ENCODE results near the gene SNTN. TPM values are rescaled to one million over a fixed set of nuclear protein-coding genes. Genes with fewer than 3 reads are reported as not detected.

Gene SNTN
- total RNA-seq, 1 experiment from 2014 or later: not detected

- H3K36me3 Mint-ChIP-seq (ENCODE audit: insufficient read depth, unreplicated experiment): no peaks in the 10 kb centered on the region
- H3K27me3 Mint-ChIP-seq (ENCODE audit: unreplicated experiment): no peaks in the 10 kb centered on the region
- no peak for TF ChIP-seq CTCF (IDR thresholded peaks at IDR 0.05; ENCODE audit: unreplicated experiment)
- no peak overlapping the region for H3K4me3 Mint-ChIP-seq (ENCODE audit: low read depth, unreplicated experiment)
- H3K4me1 Mint-ChIP-seq (ENCODE audit: low read depth, unreplicated experiment): no peaks in the 10 kb centered on the region
- intact Hi-C loops (cut with micrococcal nuclease; ENCODE audit: unreplicated experiment): no loop called here
- DNase-seq: no peak
- no peak overlapping the region for H3K27ac Mint-ChIP-seq (ENCODE audit: unreplicated experiment)
- no TSS peak for BruUV-seq (replicated peaks)
- H3K9me3 Mint-ChIP-seq (ENCODE audit: low read depth, unreplicated experiment): no peaks in the 10 kb centered on the region
- CTCF ChIA-PET: no interaction called here
These were observed 18.1 kb downstream of the SNTN start for GRCh38 chr3:63670544-63670943.

- no peak for TF ChIP-seq CTCF (IDR thresholded peaks at IDR 0.05; ENCODE audit: unreplicated experiment)
- no peaks in the 10 kb centered on the region for H3K27me3 Mint-ChIP-seq (ENCODE audit: unreplicated experiment)
- no peak overlapping the region for H3K27ac Mint-ChIP-seq (ENCODE audit: unreplicated experiment)
- intact Hi-C loops (cut with micrococcal nuclease; ENCODE audit: unreplicated experiment): no loop called here
- no peaks in the 10 kb centered on the region for H3K9me3 Mint-ChIP-seq (ENCODE audit: low read depth, unreplicated experiment)
- no peaks in the 10 kb centered on the region for H3K4me1 Mint-ChIP-seq (ENCODE audit: low read depth, unreplicated experiment)
- H3K36me3 Mint-ChIP-seq (ENCODE audit: insufficient read depth, unreplicated experiment): no peaks in the 10 kb centered on the region
- H3K4me3 Mint-ChIP-seq (ENCODE audit: low read depth, unreplicated experiment): no peak overlapping the region
- no peak for DNase-seq
- CTCF ChIA-PET: no interaction called here
- no TSS peak for BruUV-seq (replicated peaks)
These were observed 20.6 kb downstream of the SNTN start for GRCh38 chr3:63673111-63673510.

- Mint-ChIP-seq H3K36me3 (ENCODE audit: insufficient read depth, unreplicated experiment) (no peaks in the 10 kb centered on the region), H3K4me3 (ENCODE audit: low read depth, unreplicated experiment) (no peak overlapping the region), H3K27ac (ENCODE audit: unreplicated experiment) (no peak overlapping the region), H3K9me3 (ENCODE audit: low read depth, unreplicated experiment) (no peaks in the 10 kb centered on the region), H3K4me1 (ENCODE audit: low read depth, unreplicated experiment) (no peaks in the 10 kb centered on the region), H3K27me3 (ENCODE audit: unreplicated experiment) (no peaks in the 10 kb centered on the region)
- TF ChIP-seq CTCF (IDR thresholded peaks at IDR 0.05; ENCODE audit: unreplicated experiment): no peak
- DNase-seq: no peak
- intact Hi-C loops (cut with micrococcal nuclease; ENCODE audit: unreplicated experiment): no loop called here
- no TSS peak for BruUV-seq (replicated peaks)
- CTCF ChIA-PET: no interaction called here
These were observed 22.1 kb downstream of the SNTN start for GRCh38 chr3:63674586-63674985.

GRCh38 chr3:63679186-63679585 lies 26.7 kb downstream of the SNTN start:
- CTCF ChIA-PET: no interaction called here
- TF ChIP-seq CTCF (IDR thresholded peaks at IDR 0.05; ENCODE audit: unreplicated experiment): no peak
- DNase-seq: no peak
- H3K9me3 Mint-ChIP-seq (ENCODE audit: low read depth, unreplicated experiment): no peaks in the 10 kb centered on the region
- intact Hi-C loops (cut with micrococcal nuclease; ENCODE audit: unreplicated experiment): no loop called here
- BruUV-seq (replicated peaks): no TSS peak
- no peaks in the 10 kb centered on the region for H3K36me3 Mint-ChIP-seq (ENCODE audit: insufficient read depth, unreplicated experiment)
- H3K27me3 Mint-ChIP-seq (ENCODE audit: unreplicated experiment): no peaks in the 10 kb centered on the region
- no peaks in the 10 kb centered on the region for H3K4me1 Mint-ChIP-seq (ENCODE audit: low read depth, unreplicated experiment)
- H3K4me3 Mint-ChIP-seq (ENCODE audit: low read depth, unreplicated experiment): no peak overlapping the region
- no peak overlapping the region for H3K27ac Mint-ChIP-seq (ENCODE audit: unreplicated experiment)

- Mint-ChIP-seq H3K36me3 (ENCODE audit: insufficient read depth, unreplicated experiment) (no peaks in the 10 kb centered on the region), H3K9me3 (ENCODE audit: low read depth, unreplicated experiment) (no peaks in the 10 kb centered on the region), H3K4me1 (ENCODE audit: low read depth, unreplicated experiment) (no peaks in the 10 kb centered on the region), H3K27me3 (ENCODE audit: unreplicated experiment) (no peaks in the 10 kb centered on the region), H3K4me3 (ENCODE audit: low read depth, unreplicated experiment) (no peak overlapping the region), H3K27ac (ENCODE audit: unreplicated experiment) (no peak overlapping the region)
- CTCF ChIA-PET: no interaction called here
- DNase-seq: no peak
- no TSS peak for BruUV-seq (replicated peaks)
- TF ChIP-seq CTCF (IDR thresholded peaks at IDR 0.05; ENCODE audit: unreplicated experiment): no peak
- intact Hi-C loops (cut with micrococcal nuclease; ENCODE audit: unreplicated experiment): no loop called here
These were observed 31.6 kb downstream of the SNTN start for GRCh38 chr3:63684081-63684480.
